Stimulated activated CD4-positive, alpha-beta T cell treated with anti-CD3 and anti-CD28 coated beads, TNF-alpha, amount 100 ng/mL, for 4 hours (primary cell): ENCODE results near the gene GYPA.
"Not testable (repeated sequence)": the region's sequence is repeated elsewhere in the genome, so short reads cannot be mapped to it uniquely, and the experiment has no call there.

Experiments used
- DNase-seq, 3 experiments: peaks; one replicate each; pipeline ENCODE4 v3.0.0-alpha.2; 2020; ENCODE audit warnings: low read depth in 3 of 3

GYPA gene

DNA sequence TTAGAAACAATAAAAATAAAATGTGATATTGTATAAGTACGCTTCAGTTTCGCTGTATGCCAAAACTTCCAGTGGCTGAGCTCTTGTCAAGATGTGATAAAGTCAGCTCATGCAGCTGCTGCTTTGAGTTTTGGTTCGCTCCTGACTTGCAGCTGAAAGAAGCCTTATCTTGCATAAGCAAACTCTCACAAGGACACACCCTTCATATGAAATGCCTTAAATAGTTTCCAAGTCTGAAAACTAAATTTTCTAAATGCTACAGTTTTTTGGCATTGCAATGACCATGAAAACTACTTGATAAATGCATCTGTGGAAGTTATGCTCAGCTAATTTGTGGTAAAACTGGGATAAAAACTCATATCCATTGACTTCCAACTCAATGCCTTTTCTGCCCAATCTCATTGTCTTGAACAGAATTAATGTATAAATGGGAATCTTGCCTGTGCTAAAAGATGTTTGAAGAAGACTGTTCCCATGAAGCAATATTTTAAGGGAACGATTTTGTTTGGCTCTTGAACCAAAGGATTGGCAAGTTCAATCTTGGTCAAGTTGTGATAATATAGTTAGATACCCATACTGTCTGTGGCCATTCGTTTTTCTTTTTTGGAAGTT is 11.7 kb downstream of the GYPA start:
- DNase-seq = not testable (repeated sequence)

DNA sequence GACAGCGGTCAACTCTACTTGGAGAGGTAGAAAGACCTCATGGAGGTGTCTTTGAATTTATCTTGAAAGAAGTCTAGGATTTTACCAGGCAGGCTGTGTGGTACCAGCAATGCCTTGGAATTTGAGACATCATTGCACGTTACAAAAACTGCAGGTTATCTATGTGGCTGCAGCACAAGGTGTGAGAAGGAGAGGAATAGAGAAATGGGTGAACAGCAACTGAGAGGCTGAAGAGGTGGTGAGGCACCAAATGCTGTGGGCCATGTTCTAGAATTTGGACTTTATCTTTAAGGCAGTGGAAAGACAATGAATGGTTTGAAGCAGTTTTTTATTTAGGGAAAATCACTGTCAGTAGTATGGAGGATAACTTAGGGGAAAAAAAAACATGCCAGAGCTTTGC is 15.4 kb downstream of the GYPA start:
- DNase-seq = not testable (repeated sequence)

DNA sequence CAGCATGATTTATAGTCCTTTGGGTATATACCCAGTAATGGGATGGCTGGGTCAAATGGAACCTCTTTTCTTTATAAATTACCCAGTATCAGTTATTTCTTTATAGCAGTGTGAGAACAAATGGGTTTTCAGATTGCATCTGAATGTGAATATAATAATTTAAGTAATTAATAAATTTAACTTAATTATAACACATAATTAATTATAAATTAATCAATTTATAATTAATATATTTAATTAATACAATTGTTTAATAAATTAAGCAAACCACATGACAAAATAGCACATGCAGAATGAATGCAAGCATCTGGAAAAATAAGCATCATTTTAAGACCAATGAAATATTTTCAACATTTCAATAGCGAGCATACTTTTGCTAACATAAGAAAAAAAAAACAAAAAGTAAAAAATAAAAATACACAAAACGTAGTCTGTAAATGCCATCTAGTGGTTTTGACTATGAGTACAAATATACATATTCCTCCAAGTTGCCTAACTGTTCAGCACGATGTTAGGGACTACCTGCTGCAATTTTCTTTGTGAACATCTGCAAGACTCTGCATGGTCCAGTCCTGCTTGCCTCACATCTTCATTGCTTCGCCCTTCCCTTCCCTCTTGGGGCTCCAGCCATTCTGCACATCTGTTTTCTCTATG is 16.4 kb downstream of the GYPA start:
- not testable (repeated sequence) for DNase-seq

DNA sequence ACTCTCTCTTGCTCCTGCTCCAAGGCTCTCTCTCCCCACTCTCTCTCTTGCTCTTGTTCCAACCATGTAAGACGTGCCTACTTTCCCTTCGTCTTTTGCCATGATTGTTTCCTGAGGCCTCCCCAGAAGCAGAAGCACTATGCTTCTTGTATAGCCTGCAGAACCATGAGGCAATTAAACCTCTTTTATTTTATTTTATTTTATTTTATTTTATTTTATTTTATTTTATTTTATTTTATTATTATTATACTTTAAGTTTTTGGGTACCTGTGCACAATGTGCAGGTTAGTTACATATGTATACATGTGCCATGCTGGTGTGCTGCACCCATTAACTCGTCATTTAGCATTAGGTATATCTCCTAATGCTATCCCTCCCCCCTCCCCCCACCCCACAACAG is 17.2 kb downstream of the GYPA start:
- DNase-seq = not testable (repeated sequence)

DNA sequence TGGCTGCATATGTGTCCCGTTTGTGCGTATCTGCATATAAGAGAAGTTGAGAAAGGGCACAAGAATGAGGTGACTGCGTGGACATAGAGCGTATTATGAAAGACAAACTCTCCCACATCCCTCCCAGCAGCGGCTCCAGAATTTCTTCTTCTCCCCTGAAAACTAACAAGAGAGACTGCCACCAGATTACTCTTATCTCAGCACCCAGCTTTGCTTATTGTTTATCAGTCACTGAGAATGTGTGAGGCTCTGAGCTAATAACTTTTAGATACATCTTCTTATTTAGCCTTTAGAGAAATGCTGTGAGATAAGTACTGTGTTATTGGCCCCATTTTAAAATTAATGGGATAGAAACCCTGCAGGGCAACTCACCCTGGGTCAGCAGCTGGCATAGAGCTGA is 20.8 kb downstream of the GYPA start:
- not testable (repeated sequence) for DNase-seq

DNA sequence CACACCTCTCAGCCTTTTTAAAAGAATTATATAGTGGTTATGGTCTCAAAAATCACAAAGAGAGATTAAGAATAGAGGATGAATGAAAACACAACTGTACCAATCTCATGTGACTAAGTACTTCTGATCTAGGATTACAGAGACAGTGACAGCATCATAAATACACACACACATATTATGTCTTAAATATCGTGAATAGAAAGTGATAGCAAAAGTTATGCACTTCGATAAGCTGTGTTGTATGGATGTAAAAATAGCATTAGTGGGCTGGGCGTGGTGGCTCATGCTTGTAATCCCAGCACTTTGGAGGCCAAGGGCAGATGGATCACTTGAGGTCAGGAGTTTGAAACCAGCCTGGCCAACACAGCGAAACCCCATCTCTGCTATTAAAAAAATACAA is 25.0 kb downstream of the GYPA start:
- no peak for DNase-seq

DNA sequence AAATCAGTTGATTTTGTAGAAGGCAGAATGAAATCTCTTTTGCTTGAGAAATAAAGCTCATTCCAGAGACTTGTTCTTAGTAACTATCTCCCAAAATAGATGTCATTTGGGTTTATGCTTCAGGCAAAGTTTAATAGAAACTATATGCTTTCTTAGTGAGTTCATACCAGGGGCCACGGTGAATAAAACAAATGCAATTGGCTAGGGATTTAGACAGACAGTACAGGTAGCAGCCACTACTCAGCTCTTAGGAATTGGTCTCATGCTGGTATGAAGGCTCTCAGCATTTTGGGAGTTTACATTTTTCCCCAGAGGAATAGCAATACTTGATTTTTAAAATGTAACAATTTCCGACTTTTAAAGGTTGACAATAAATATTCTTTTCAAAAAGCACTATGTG is 27.0 kb downstream of the GYPA start:
- no peak for DNase-seq

DNA sequence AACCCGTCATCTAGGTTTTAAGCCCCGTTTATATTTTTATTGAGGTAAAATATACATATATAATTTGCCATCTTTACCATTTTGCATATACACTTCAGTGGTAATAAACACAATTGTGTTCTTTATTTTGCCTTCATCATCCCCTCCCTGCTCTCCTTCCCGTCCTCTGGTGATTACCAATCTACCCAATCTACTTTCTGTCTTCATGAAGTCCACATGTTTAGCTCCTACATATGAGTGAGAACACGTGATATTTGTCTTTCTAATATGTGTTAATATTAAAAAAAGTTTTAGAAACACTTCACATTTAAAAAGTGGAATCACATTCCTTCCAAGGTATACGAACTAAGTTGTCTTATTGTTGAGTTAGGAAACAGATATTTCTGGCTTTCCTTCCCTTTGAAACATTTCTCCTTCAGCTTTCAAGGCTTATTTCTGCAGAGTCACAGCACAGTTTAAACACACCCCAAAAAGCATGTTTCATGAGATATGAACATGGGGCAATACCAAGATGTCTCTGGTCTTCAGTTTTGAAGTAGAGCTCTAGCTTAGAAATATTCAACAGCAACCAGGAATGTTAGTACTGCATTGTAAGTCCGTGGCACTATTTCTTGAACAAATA is 35.9 kb downstream of the GYPA start:
- no peak for DNase-seq

DNA sequence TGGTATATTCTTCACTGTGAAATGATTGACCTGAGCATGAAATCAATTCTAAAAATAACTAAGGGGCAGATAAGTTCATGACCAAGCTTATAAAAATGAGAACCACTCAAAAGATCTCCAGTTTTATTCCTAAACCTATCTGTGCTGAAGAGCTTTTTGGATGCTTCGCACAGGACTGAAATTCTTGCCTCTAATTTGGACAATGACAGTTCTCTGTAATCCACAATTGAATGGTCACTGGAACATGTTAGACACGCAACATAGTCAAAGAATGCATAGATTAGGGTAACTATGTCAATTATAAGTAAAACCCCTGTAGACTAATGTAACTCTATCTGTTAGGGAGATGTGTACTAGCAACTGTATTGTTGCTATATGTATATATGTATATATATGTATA is 42.7 kb downstream of the GYPA start:
- not testable (repeated sequence) for DNase-seq

DNA sequence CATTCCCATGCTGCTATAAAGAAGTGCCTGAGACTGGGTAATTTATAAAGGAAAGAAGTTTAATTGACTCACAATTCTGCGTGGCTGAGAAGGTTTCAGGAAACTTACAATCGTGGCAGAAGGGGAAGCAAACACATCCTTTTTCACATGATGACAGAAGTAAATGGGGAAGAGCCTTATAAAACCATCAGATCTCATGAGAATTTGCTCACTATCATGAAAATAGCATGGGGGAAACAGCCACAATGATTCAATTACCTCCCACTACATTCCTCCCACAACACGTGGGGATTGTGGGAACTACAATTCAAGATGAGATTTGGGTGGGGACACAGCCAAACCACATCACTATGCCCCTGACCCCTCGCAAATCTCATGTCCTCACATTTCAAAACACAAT is 46.5 kb downstream of the GYPA start:
- not testable (repeated sequence) for DNase-seq

DNA sequence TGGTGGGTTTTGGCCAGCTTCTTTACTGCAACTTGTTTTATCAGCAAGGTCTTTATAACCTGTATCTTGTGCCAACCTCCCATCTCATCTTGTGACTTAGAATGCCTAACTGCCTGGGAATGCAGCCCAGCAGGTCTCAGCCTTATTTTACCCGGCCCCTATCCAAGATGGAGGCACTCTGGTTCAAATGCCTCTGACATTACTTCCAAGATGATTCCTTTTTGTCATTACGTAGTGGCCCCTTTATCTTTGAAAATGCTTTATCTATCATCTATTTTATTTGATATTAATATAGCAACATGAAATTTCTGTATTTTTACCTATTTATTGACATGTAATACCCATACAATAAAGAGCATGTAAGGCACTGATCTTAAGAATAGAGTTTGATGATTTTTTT is 49.3 kb downstream of the GYPA start:
- not testable (repeated sequence) for DNase-seq

DNA sequence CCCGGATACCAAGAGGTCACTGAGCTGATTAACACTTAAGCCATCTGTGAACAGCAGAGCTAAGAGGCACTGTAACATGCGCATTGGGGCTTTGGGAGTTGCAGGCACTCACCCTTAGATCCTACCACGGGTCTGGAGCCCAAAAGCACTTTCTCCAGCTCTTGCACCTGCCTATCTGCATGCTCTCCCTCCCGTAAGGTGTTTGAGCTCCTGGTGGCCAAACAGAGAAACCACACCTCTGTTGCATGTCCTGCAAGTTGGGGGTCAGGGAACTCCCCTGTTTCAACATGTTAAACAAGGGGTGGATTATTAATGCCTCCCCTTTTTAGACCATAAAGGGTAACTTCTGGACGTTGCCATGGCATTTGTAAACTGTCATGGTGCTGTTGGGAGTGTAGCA is 49.8 kb downstream of the GYPA start:
- DNase-seq = no peak

DNA sequence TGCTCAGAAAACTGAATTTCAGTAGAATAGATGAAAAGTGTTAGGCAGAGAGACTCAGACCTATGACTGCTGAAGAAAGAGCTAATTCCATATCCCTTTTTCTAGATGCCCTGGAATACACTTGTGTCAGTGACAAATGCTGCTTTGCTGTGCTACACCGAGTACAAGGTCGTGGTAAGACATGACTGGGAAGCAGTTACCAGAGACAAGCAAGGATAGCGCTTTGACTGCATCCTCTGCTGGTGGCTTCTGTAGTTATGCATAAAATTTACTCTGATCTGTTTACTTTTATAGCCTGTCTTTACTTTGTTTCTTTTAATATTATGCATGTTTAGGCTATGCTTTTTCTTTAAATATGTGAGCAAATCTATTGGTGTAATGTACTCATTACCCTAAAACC is 58.5 kb downstream of the GYPA start:
- not testable (repeated sequence) for DNase-seq

DNA sequence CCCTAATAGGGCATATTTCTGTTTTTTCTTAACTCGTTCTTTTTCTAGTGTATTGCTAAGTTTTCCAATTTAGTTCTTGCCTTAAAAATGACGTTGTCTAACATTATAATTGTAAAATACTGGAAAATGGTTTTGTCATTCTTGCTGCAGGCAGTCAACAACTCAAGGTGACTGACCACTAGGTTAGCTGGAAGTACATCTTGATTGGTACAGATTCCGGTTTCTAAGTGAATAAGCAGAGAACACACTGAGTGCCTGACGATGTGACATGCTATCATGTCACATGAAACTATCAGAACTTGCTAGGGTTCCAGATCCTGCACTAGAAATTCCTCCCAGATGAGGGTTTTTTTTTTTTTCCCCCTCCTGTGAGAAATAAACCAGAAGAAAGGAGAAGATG is 60.4 kb downstream of the GYPA start:
- DNase-seq = not testable (repeated sequence)

DNA sequence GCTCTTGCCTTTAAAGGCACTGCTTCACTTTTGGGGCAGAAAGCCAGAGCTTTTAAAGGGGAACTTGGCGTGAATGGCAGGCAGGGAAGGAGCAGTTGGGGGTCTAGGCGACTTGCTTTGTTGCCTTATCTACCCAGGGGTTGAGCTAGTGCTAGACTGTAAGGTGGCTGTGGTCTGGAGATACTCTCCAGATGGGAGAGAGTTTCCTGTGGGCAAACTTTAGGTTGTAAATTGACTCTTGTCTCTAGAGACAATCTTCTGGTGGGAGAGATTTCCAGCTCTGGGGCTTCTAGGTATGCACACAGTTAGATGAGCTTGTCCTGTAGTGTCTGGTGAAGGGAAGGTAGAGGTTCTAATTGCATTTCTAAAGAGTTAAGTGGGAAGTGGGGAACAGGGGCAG is 61.8 kb downstream of the GYPA start:
- not testable (repeated sequence) for DNase-seq

DNA sequence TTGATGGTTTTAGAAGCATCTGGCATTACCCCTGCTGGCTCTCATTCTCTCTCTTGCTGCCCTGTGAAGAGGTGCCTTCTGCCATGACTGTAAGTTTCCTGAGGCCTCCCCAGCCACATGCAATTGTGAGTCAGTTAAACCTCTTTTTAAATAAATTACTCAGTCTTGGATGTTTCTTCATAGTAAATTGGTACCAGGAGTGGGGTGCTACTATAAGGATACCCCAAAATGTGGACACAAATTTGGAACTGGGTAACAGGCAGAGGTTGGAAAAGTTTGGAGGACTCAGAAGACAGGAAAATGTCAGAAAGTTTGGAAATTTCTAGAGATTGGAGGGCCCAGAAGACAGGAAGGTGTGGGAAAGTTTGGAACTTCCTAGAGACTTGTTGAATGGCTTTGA is 79.0 kb downstream of the GYPA start:
- not testable (repeated sequence) for DNase-seq

DNA sequence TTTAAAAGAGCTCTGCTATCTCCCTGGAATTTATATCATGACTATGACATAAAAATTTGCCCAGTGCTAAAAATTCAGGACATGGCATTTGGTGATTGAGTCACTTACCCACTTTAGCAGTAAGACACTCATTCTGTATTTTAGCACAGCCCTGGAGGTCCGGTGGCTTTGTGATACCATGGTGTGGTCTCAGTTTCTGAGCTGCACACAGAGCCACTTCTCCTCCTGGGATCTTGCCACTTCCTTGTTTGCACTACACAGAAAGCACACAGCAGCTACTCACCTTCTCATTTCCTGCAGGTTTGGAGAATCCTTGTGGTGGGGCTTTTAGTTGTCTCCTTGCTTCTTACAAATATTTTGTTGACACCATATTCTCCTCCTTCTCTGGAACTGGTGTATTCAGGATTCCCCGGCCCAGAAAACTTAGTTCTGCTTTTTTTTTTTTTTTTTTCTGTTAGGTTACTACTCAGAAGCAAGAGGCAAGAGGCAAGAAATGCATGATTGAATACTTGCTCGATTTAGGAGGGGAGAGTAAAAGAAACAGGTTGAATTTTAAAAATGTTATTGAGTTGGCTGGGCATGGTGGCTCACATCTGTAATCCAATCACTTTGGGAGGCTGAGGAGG is 80.2 kb downstream of the GYPA start:
- not testable (repeated sequence) for DNase-seq
